NB4 (cell line): ENCODE results near the gene IFI27L2.

Source experiments
- CTCF ChIP-seq: IDR thresholded peaks from one replicate; pipeline ENCODE4 v1.5.1; 2012; ENCODE audit warnings: low read depth, low read length
- MYC ChIP-seq: IDR thresholded peaks from 2 replicates; pipeline ENCODE4 v1.6.1; 2011; ENCODE audit warnings: low read depth, low read length
- POLR2A ChIP-seq: IDR thresholded peaks from 2 replicates; pipeline ENCODE4 v1.6.1; 2011; ENCODE audit warnings: mild to moderate bottlenecking; ENCODE audit not compliant: insufficient read length; ENCODE audit errors: extremely low read depth

GRCh38 chr14:94152676-94153075 is 23.3 kb upstream of the IFI27L2 start:
- TF ChIP-seq MYC (no peak), CTCF (no peak), POLR2A (no peak)
